GM19438 (cell line): ENCODE measurements around the gene UBL4A.

Experiments
- ATAC-seq: cut with Tn5 transposase; IDR thresholded peaks from one replicate; pipeline ENCODE4 v1.9.1; 2021; ENCODE audit warnings: low read depth; ENCODE audit not compliant: unreplicated experiment

UBL4A gene

GRCh38 chrX:154484255-154485149, 1.9 kb downstream of the UBL4A start:
- no peak for ATAC-seq

- ATAC-seq, result no peak
These were observed 3.1 kb downstream of the UBL4A start for GRCh38 chrX:154483325-154483724.

GRCh38 chrX:154482786-154483185, 3.6 kb downstream of the UBL4A start:
- no peak for ATAC-seq

- no peak for ATAC-seq
These were observed 4.4 kb downstream of the UBL4A start for GRCh38 chrX:154481911-154482601.

- no peak for ATAC-seq
These were observed 5.2 kb downstream of the UBL4A start for GRCh38 chrX:154481195-154481594.

GRCh38 chrX:154478728-154479622, 7.4 kb downstream of the UBL4A start, which contains the start of gene LAGE3:
LAGE3 (minus strand) TSS chrX:154479281; CDS start chrX:154478915, 366 bp downstream.
- ATAC-seq, result peak; percentile 83

GRCh38 chrX:154477891-154478477, 8.4 kb downstream of the UBL4A start:
- no peak for ATAC-seq

- no peak for ATAC-seq
These were observed 9.6 kb downstream of the UBL4A start for GRCh38 chrX:154476821-154477220.

GRCh38 chrX:154473683-154474082, 12.7 kb downstream of the UBL4A start:
- no peak for ATAC-seq

- no peak for ATAC-seq
These were observed 13.5 kb downstream of the UBL4A start for GRCh38 chrX:154472685-154473632.

- ATAC-seq, result no peak
These were observed 14.4 kb downstream of the UBL4A start for GRCh38 chrX:154471839-154472684.

GRCh38 chrX:154470914-154471568, 15.4 kb downstream of the UBL4A start:
- ATAC-seq, result no peak

GRCh38 chrX:154470434-154470833, 16.0 kb downstream of the UBL4A start:
- no peak for ATAC-seq

GRCh38 chrX:154469880-154470279, 16.5 kb downstream of the UBL4A start:
- no peak for ATAC-seq

GRCh38 chrX:154469114-154469513, 17.3 kb downstream of the UBL4A start:
- ATAC-seq, result no peak

GRCh38 chrX:154468217-154468616, 18.2 kb downstream of the UBL4A start:
- no peak for ATAC-seq

GRCh38 chrX:154467556-154467955, 18.9 kb downstream of the UBL4A start:
- ATAC-seq, result no peak

- no peak for ATAC-seq
These were observed 19.5 kb downstream of the UBL4A start for GRCh38 chrX:154466907-154467306.
